DMS 273 treated with DMSO at 0.1 percent for 48 hours (cell line): ENCODE results near the gene CD46.

Source experiments
- DNase-seq: peaks from one replicate; lab custom pipeline; 2025; lab: John Stamatoyannopoulos, UW

The CD46 gene

GRCh38 chr1:207814469-207814868, 62.6 kb downstream of the CD46 start:
- DNase-seq: no peak

DNA sequence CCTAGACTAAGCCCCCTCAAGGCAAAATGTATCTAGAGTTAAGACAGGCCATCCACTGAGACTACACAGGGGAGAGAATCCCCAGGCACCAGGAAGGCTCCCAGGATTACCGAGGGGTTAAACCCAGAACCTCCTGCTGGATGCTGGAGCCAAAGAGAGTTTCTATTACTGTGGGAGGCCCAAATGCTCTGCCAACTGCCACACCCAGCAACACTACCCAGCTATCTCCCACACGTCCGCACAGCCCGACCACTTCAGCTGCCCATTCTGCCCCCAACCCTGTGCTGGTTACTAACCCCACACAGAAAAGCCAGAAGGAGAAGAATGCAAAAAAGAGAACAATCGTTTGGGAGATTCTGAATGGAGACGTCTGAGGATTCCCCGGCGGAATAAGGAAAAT, 63.6 kb downstream of the CD46 start:
- DNase-seq: no peak

DNA sequence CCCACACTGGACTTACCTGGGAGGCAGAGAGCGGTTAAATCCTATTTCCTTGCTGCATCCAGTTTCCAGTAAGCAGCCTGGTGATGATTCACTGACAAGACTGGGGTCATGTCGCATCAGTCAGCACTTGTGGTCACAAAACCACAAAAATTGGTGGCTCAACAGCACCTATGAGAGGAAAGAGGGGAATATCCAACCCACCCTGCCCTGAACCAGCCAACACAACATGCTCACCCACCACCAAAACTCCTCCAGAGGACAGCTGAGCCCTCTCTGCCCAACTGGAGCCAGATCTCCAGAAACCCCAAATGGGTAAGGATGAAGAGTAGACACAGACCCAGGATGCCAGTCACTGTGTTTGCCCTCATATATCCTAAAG, 64.0 kb downstream of the CD46 start:
- no peak for DNase-seq

DNA sequence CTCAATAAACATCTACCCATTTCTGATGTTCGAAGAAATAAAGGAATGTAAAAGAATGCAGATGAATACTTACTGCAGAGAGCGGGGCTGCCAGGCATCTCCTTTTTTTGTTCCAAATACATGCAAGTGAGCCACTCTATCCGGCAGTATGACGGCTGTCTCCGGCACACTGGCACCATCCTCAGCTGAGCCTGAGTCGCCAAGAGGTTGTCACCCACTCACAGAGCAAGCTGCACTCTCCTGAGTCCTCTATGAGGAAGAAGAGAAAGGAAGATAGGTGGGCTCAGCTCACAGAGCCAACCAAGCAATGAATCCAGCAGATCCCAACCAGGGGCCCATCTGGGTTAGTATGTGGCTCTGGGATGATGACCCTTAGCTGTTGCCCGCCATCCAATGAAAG, 65.3 kb downstream of the CD46 start:
- DNase-seq: no peak

GRCh38 chr1:207817778-207818751, 66.2 kb downstream of the CD46 start:
- DNase-seq: no peak

GRCh38 chr1:207818971-207819451, 67.2 kb downstream of the CD46 start:
- no peak for DNase-seq

DNA sequence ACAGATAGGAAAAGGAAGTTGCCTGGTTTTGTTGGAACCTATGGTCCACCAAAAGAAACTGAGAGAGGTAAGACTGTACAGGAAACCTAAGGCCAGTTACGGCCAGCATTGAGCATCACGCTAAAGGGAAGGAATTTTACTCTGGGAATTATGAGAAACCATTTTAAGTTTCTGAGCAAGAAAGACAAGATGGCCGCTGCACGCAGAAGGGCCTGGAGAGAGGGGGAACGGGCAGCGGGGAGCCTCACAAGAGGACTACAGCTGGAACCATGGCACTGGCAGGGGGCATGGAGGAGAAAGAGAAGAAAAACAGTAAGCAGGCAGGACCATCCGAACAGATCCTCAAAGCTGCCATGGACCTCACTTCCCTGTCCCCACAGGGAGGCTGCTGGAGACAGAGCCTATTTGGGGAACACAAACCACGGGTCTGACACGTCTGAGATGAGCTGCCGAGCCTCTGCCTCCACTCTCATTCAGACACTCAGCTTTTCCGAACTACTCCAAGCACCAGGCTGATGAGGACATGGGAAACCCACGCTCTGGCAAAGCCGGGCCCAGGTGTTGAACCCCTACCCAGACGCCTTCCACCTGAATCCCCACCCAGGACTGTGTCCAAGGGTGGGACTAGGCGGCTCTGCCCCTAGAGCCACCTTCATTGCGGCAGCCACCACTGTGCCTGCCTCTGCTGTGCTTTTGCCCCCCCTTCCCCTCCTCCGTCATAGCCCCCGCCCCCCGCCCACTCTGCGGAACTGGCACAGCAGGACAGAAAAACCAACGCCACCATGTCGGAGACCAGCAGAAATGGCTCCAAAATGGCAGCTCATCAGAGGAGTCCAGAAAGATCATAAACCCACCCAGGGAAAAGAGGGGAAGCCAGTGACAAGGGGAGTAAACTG, 69.0 kb downstream of the CD46 start:
- DNase-seq: no peak

GRCh38 chr1:207821464-207822045, 69.7 kb downstream of the CD46 start:
- DNase-seq: no peak

DNA sequence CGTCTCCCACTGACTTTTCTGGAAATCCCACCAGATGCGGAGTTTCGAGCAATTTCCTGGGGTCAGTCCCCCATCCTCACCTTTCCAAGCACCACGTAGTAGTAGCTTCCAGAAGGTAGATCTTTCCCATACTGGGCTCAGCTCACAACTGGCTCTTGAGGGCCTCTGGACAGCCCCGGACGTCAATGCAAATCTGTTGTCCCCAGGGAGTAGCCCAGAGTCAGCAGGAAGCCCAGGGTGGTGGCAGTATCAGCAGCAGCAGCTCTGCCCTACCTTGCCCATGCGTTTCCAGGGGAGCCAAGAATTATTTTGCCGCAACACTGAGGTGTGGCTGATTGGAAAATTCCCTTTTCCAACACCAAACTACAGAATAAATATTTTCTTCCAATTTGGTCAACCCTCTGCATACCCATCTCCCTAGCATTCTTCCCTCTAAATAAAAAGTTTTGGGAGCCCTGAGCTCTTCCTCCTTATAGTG, 70.3 kb downstream of the CD46 start:
- no peak for DNase-seq

GRCh38 chr1:207822602-207823451, 71.0 kb downstream of the CD46 start:
- DNase-seq: no peak

DNA sequence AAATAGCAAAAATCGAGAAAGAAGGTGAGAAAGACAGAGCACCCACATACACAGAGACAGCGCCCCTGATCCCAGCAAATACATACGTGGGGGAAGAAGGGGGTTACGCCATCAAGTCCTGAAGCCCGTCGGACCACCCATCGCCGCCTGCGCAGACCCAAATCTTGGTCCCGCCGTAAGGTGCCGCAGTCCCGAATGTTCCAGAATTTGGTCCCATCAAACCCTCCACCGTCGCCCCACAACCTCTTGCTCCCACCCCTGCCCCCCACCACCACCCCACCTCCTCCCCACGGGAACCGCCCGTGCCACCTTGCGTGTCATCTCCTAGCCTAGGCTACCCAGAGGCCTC, 71.7 kb downstream of the CD46 start:
- no peak for DNase-seq

- no peak for DNase-seq
These were observed 72.2 kb downstream of the CD46 start for GRCh38 chr1:207823880-207824566.

DNA sequence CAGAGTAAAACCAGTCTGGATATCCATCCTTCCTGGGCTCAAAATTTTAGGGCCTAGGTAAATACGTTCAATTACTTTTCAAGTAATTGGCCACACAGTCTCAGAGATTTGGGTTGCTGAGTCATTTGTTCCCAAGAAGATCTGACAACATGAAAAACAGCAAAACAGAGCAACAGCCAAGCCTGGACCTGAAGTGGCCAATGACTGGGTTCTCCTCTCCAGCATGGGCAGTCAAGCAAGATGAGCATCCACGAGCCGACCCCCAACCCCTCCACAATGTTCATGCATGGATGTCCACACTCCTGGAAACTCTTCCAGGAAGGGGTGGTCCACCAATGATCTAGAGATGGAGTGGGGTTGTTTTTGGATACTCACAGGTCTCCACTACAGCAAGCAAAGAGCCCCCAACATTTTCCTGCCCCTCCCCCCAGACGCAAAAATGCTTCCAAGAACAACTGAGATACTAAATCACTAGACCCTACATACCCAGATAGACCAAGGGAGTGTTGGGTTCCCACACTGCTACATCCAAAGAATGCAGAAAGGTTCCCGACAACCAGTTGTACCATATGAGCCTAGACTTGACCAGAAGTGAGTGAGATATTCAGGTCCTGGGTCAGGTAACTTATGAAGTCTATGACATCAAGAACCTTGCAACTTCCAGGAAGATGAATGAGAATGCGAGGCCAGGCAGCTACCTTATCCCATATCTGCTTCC, 73.0 kb downstream of the CD46 start:
- DNase-seq: no peak

DNA sequence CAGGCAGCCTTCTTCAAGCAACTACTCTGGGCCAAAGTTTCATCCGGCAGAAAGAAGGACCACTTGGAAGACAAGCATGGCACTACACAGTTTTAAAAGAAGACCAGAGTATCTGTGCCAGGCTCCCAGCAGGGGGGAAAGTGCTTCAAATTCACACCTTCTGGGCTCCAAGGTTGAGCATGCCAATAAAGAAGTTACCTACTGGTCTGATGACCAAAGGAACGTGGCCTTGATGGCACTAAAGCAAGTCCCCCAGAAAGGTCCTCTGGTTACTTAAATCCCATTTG, 73.5 kb downstream of the CD46 start:
- DNase-seq: no peak

DNA sequence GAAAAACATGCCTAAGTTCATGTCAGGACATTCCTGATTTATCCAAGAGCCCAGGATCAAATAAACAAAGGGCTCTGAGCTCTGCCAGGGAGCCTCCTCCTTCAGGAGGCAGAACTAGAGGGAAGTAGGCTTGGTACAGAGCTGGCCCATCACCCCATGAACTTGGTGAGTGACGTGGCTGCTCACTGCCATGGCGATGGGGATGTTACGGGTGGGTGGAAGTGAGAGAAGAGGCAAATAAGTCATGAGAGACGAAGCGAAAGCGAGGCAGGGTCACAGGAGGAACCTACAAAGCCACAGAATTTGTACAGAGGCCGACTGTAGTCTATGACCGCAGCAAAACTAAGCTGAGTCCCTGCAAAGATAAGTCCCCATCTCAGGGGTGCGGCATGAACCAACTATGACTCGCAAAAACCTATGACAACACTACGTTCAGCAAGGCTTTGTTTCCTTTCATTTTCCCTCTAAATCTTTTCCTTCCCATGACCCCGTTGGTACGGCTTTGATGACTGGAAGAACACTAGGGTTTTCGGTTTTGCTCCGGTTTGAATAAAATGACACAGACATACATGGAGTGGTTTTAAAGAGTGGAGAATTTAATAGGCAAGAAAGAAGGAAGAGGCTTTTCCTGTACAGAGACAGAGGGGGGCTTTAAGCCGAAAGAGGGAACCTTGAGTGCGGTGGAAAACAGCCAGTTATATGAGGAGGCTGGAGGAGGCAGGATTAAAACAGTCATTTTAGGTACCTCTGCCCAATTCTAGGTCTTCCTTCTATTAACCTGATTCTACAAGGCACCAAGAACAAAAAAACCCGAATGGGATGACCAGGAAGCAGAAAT, 74.1 kb downstream of the CD46 start:
- DNase-seq: no peak

DNA sequence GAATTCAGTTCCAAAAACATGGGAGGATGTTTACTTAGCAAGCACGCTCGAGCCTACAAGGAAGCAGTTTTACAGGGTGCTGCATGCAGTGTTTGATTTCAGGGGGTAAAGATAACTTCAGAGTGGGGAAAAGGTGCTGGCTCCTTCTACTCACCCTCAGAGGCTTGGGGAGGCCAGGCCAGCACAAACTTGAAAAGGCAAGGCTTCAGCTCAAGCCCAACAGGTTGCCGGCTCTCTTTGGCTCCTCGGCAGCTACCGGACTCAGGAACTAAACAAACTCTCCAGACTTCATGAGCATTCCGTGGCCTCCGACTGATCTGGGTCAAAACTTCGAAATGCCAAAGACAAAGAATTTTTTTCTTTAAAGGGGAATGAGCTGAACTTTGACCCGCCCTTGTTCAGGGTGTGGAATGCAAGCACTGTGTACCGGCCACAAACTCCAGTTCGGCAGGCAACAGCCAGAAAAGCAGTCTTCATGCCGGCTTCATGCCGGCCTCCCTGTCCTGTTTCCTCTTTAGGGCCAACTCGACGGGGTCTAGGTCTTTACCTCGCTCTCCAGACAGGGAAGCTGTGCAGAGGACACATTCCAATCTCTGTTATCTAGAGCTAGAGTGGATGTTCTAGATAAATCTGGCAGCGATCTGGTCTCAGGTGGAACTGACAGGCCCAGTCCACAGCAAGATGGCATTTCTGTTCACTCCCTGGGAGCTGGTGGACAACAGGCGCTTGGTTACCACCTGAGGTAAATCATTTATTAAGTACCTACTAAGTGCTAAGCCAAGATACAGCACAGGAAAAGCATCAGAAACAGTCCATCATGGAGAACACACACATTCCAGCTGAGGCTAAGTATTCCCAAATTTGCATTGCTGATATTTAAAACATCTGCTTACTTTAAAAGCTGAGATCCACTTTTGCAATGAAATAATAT, 75.0 kb downstream of the CD46 start:
- no peak for DNase-seq

DNA sequence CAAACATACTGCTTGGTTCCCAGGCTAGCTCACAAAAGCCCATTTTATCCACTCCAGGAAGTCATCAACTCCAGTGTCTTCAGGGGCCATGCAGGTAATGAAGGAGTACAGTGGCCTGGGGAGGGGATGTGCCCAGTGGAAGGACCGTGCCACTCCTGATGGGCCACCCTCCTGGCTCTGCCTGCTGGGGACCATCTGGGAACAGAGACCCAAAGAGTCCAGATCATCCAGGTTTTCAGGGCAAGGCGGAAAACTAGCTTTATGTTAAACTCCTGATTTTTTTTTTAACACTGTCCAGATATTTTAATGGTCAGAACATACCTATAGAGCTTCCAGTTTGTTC, 75.6 kb downstream of the CD46 start:
- DNase-seq: no peak

GRCh38 chr1:207828046-207828445, 76.2 kb downstream of the CD46 start:
- DNase-seq: no peak
